Stimulated activated CD4-positive, alpha-beta T cell treated with anti-CD3 and anti-CD28 coated beads, TNF-alpha, amount 100 ng/mL, for 48 hours (primary cell): ENCODE data around the gene DIRAS1.

Experiments
- DNase-seq, 3 donors: peaks; one replicate each; pipeline ENCODE4 v3.0.0-alpha.2; 2020; ENCODE audit warnings: low read depth in 3 of 3

The DIRAS1 gene

GRCh38 chr19:2755448-2755705 is 34.2 kb upstream of the DIRAS1 start:
- DNase-seq: no peak

- DNase-seq: no peak
Measured at GRCh38 chr19:2754659-2755447, 33.7 kb upstream of the DIRAS1 start.

GRCh38 chr19:2751438-2751830 is 30.3 kb upstream of the DIRAS1 start:
- DNase-seq: no peak

GRCh38 chr19:2750808-2751437 is 29.8 kb upstream of the DIRAS1 start:
- DNase-seq: no peak

- no peak for DNase-seq
Measured at GRCh38 chr19:2747349-2747748, 26.2 kb upstream of the DIRAS1 start.

DNA sequence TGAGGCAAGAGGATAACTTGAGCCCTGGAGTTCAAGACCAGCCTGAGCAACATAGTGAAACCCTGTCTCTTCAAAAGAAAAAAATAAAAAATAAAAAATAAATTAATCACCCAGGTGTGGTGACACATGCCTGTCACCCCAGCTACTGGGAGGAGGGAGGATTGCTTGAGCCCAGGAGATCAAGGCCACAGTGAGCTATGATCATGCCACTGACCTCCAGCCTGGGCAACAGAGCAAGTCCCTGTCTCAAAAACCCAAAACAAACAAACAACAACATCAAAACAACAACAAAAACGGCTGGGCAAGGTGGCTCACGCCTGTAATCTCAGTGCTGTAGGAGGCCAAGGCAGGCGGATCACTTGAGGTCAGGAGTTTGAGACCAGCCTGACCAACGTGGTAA is 22.9 kb upstream of the DIRAS1 start:
- no peak for DNase-seq

- DNase-seq: no peak
Measured at GRCh38 chr19:2743099-2743498, 21.9 kb upstream of the DIRAS1 start.

DNA sequence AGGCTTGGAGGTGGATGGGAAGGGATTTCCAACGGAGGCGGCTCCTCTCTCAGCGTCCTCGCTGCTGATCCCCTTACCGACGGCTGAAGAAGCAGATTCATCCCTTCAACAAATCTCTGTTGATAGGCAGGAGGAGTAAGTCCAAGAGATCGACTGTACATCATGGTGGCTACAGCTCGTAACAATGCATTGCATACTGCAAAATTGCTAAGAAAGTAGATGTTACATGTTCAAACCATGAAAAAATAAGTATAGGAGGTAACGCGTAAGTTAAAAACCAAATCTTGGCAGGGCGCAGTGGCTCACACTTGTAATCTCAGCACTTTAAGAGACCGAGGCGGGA is 19.1 kb upstream of the DIRAS1 start:
- no peak for DNase-seq

DNA sequence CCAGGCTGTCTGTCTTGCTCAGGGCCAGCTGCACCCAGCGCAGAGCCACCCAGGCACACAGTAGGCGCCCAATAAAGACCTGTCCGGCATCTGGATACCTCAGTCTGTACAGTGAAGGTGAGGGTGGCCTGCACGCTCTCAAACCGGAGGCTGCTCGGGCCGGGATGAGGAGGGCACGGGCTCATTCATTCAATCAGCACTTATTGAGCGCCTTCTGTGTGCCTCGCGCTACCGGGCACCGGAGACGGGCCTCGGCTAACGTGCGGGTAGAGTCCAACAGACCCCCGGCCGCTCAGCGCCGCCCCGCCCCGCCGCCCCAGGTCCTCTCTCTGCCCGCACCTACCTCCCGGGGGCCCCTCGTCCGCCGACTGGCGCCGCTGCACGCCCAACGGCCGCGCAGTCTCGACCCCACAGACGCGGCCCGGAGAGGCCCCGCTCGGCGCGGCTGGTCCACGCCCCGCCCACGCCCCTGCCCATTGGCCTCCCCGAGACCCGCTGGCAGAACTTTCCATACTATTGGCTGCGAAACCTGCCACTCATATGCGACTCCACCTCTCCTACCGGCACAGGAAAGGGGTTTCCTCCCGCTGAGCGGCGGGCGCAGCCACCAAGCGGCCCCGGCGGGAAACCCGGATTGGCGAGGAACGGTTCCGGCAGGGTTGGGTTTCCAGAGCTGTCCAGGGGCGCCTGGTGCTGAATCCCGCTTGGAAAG is 18.6 kb upstream of the DIRAS1 start, which contains the start of gene SLC39A3:
Gene SLC39A3, minus strand, starts transcription at position 416 of the 712 bp plus-strand sequence. CDS start 2,760 bp downstream, outside the sequence.
- DNase-seq: peak; percentile 98 to 100 (median 99)

GRCh38 chr19:2736550-2737190 is 15.5 kb upstream of the DIRAS1 start:
- no peak for DNase-seq

DNA sequence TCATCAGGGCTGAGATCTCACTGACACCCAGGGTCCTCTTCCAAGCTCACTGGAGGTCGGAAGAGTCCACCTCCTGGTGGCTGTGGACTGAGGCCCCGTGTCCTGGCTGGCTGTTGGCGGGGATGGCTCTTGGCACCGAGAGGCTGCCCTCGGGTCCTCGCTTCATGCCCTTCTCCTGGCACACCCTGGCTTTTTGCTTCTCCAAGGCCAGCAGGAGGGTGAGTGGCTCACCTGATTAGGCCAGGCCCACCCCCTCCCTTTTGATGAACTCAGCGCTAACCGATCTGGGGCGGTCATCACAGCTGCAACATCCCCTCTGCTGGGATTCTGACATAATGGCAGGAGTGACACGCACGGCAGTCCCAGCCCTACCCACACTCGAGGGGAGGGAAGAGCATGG is 14.2 kb upstream of the DIRAS1 start:
- DNase-seq: no peak

DNA sequence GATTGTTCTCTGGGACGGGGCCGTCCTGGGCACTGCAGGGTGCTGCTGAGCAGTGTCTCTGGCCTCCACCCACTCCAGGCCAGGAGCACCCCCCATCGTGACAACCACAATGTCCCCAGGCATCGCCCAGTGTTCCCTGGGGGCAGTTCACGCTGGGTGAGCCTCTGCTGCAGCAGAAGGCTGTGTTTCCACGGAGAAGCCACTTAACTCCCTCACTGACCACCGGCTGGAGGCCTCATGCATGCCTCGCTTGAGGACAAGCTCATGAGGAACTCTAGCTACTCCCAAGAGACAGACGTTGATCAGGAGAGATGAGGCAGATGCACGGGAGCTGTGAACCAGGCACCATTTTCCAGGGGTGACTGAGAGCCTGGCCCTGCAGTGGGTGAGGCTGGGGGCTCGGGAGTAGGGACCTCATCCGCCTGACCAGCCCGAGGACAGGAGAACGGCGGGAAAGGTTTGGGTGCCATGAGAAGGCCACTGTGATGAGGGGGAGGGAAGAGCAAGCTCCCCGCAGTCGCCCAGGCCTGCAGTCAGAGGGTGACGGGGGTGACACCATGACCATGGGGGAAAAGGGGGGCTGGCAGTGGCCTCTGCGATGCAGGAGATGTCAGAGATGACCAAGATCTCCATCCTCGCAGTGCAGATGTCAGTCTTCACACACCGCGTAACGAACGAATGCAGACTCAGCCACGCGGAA is 13.6 kb upstream of the DIRAS1 start:
- no peak for DNase-seq

GRCh38 chr19:2733930-2734588 is 12.9 kb upstream of the DIRAS1 start:
- no peak for DNase-seq

DNA sequence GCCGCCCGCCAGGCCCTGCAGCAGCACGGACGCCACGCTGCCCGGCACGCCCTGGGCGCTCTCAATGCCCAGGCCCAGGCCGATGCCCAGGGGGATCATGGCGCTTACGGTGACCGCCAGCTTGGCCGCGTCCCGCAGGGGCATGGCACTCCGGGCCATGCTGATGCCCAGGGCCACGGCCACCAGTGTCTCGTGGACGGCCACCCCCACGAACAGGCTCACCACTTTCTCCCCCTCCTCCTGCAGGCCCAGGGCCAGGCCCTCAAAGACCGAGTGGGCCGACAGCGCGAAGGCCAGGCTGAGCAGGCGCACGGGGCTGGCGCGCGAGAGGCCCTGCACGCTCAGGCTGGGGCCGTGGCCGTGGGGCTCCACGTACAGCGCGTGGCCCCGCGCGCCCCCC is 11.7 kb upstream of the DIRAS1 start:
- no peak for DNase-seq

DNA sequence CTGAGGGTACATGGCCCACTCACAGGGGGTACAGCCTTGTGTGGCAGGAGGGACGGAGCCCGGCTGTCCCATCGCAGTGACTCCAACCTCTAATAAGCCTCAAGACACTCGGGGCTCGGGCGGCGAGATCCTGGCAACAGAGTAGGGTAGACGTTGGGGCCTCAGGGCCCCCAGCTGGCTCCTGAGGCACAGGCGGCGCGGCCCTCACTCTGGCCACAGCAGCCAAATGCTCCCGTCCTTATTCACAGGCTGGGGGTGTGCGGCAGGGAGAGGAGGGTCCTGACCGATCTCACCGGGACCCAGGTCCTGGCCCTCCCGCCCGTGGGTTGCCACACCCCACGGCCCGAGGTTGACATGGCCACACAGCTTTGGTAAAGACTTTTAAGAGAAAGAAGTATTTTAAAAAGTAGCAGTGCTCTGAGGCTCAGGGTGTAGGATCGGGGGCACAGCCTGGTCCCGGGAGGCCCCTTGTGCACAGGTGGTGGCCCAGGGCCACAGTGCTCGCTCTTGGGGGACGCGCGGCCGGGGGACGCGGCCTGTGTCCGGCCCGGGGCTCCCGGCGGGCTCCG is 11.1 kb upstream of the DIRAS1 start:
- DNase-seq: no peak

DNA sequence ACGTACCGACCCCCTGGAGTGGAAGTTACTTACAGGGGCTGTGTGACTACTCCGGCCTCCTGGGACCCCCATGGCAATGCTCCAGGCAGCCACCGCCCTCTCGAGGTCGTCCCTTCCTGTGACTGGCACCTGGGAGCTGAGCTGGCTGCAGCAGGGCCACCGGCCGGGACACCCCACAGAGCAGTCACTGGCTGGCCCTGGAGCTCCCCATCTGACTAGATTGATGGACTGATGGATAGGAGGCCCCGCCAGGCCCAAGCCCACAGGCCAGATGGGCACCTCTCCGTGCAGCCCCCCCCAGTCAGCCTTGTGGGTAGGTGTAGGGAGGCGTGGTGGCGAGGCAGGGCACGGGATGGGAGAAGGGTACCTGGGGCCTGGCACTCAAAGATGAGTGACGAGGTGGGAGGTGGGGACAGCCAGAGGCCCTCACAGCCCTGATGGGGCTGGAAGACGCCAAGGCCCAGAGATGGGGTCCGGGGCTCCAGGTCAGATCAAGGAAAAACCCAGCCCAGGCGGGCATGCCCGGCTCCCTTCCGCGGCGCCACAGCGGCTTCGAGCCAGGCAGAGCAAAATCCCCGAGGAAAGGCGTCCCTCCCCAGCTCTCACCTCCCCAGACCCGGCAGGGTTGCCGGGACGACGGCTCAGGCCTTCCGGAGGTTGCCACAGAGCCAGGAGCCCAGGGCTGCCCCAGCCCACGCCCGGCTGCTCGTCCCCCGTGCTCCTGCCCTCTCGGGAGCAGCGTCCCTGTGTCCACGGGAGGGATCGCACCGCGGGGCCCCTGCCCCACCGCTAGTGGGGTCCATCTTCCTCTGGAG is 10.2 kb upstream of the DIRAS1 start:
- DNase-seq: no peak

DNA sequence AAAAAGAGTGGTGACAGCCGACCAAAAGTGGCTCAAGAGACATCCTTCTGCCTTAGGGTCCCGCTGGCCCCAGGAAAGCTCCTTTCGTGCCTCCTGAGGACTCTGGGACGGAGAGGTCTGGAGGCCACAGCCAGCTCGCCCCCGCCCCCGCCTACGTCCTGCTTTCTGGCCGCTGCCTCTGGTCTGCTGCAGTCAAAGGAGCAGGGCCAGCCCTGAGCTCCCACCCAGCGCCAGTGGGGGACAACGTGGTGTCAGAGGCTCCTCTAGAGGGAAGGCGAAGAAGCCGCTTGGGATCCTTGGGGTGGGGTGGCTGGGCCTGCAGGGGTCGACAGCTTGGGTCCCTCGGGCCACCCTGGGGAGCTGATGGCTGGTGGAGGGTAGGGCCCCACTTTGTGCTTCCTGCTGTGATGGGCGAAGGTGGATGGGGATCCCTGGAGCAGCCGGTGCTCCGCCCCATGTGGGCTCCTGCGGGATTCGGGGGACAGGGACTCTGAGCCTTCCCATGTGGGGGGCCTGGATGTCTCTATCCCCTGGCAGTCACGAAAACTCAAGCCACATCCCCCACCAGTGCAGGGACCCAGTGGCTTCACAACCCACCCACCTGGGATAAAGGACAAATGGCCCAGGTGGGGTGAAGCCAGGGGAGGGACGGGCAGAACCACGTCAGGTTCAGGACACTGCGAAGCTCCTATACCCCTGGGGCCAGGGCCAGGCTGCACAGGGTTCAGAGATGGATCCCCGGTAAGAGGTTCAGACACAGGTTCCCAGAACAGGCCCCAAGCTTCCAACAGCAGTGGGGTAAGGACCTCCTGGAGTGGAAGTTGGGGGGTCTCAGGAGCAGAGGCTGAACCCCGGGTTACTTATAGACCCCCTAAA is 9.0 kb upstream of the DIRAS1 start:
- DNase-seq: no peak

GRCh38 chr19:2728783-2729387 is 7.7 kb upstream of the DIRAS1 start:
- no peak for DNase-seq

- DNase-seq: no peak
Measured at GRCh38 chr19:2727640-2727944, 6.4 kb upstream of the DIRAS1 start.
